Mesothelial cell of epicardium (in vitro differentiated cells): ENCODE measurements around the gene ELOVL2. TPM values are rescaled to one million over a fixed set of nuclear protein-coding genes. Genes with fewer than 3 reads are reported as not detected.

Source experiments
- DNase-seq, 2 experiments: peaks; one replicate each; pipeline ENCODE4 v3.0.0; 2021; ENCODE audit warnings: low spot score in 2 of 2; ENCODE audit not compliant: unreplicated experiment in 2 of 2
- H3K27ac Mint-ChIP-seq: 2 replicates; pipeline ENCODE4 v1.8.0; 2021; ENCODE audit warnings: mixed read lengths
- H3K27me3 Mint-ChIP-seq: 2 replicates; pipeline ENCODE4 v1.8.0; 2021; ENCODE audit warnings: low read depth, mixed read lengths
- H3K36me3 Mint-ChIP-seq: 2 replicates; pipeline ENCODE4 v1.8.0; 2021; ENCODE audit warnings: mixed read lengths
- H3K4me1 Mint-ChIP-seq: 2 replicates; pipeline ENCODE4 v1.8.0; 2021; ENCODE audit warnings: mixed read lengths
- H3K4me3 Mint-ChIP-seq: 2 replicates; pipeline ENCODE4 v1.8.0; 2021; ENCODE audit warnings: mild to moderate bottlenecking, moderate library complexity, mixed read lengths
- H3K9me3 Mint-ChIP-seq: 2 replicates; pipeline ENCODE4 v1.8.0; 2021; ENCODE audit warnings: mixed read lengths
- CTCF ChIP-seq: fragments of 200-600 bp; sonication (generic); IDR thresholded peaks from one replicate; pipeline ENCODE4 v1.5.0; 2021; ENCODE audit warnings: antibody characterized with exemption; ENCODE audit not compliant: unreplicated experiment
- total RNA-seq: library from RNA; stranded (reverse); gene quantifications from 3 replicates; pipeline ENCODE4 v1.2.1, GENCODE V29; 2021

ELOVL2 gene
- total RNA-seq, 1 donor from 2014 or later, result 1.6 TPM

- peaks cover 4% of the 10 kb centered on the region for H3K36me3 Mint-ChIP-seq
- H3K27me3 Mint-ChIP-seq, result no peaks in the 10 kb centered on the region
- DNase-seq, result no peak
- H3K4me1 Mint-ChIP-seq, result no peaks in the 10 kb centered on the region
- H3K27ac Mint-ChIP-seq, result no peak overlapping the region
- H3K9me3 Mint-ChIP-seq, result no peaks in the 10 kb centered on the region
- no peak for TF ChIP-seq CTCF
- H3K4me3 Mint-ChIP-seq, result no peak overlapping the region
These were observed 86.7 kb downstream of the ELOVL2 start for GRCh38 chr6:10957414-10957886.

GRCh38 chr6:10956776-10957175, 87.3 kb downstream of the ELOVL2 start:
- H3K4me3 Mint-ChIP-seq, result no peak overlapping the region
- no peaks in the 10 kb centered on the region for H3K9me3 Mint-ChIP-seq
- H3K27ac Mint-ChIP-seq, result no peak overlapping the region
- H3K4me1 Mint-ChIP-seq, result no peaks in the 10 kb centered on the region
- TF ChIP-seq CTCF, result no peak
- DNase-seq, result no peak
- peaks cover 4% of the 10 kb centered on the region for H3K36me3 Mint-ChIP-seq
- H3K27me3 Mint-ChIP-seq, result no peaks in the 10 kb centered on the region

GRCh38 chr6:10954590-10955010, 89.5 kb downstream of the ELOVL2 start:
- no peak overlapping the region for H3K27ac Mint-ChIP-seq
- no peak overlapping the region for H3K4me3 Mint-ChIP-seq
- peaks cover 4% of the 10 kb centered on the region for H3K36me3 Mint-ChIP-seq
- H3K9me3 Mint-ChIP-seq, result no peaks in the 10 kb centered on the region
- DNase-seq, result peak; percentile 81 to 90
- H3K4me1 Mint-ChIP-seq, result no peaks in the 10 kb centered on the region
- no peaks in the 10 kb centered on the region for H3K27me3 Mint-ChIP-seq
- TF ChIP-seq CTCF, result peak; percentile 85

- no peaks in the 10 kb centered on the region for H3K27me3 Mint-ChIP-seq
- no peak overlapping the region for H3K4me3 Mint-ChIP-seq
- peaks cover 8% of the 10 kb centered on the region for H3K36me3 Mint-ChIP-seq
- peak; percentile 44 for TF ChIP-seq CTCF
- H3K9me3 Mint-ChIP-seq, result peaks cover 7% of the 10 kb centered on the region
- no peaks in the 10 kb centered on the region for H3K4me1 Mint-ChIP-seq
- no peak for DNase-seq
- no peak overlapping the region for H3K27ac Mint-ChIP-seq
These were observed 92.3 kb downstream of the ELOVL2 start for GRCh38 chr6:10951675-10952282.

GRCh38 chr6:10949579-10950490, 94.3 kb downstream of the ELOVL2 start:
- no peak for TF ChIP-seq CTCF
- Mint-ChIP-seq H3K36me3 (peaks cover 18% of the 10 kb centered on the region), H3K4me1 (no peaks in the 10 kb centered on the region), H3K27ac (no peak overlapping the region), H3K4me3 (no peak overlapping the region), H3K9me3 (peaks cover 15% of the 10 kb centered on the region), H3K27me3 (no peaks in the 10 kb centered on the region)
- no peak for DNase-seq
